Dermis blood vessel endothelial cell (primary cell): ENCODE results near the gene MIPEP. TPM values are rescaled to one million over a fixed set of nuclear protein-coding genes. Genes with fewer than 3 reads are reported as not detected.

Source experiments
- DNase-seq: peaks from one replicate; pipeline ENCODE4 v3.0.0; 2010
- total RNA-seq: library from RNA; depleted of rRNA; stranded (reverse); fragments of >200 nt; gene quantifications from 2 replicates; pipeline ENCODE4 v1.2.3, GENCODE V29; 2014

The MIPEP gene
- total RNA-seq, 1 donor from 2014 or later: 14.0 TPM

GRCh38 chr13:23703246-23703860 lies 185.8 kb downstream of the MIPEP start:
- DNase-seq: peak; percentile 47

- no peak for DNase-seq
These were observed 187.6 kb downstream of the MIPEP start for GRCh38 chr13:23701636-23702035.

DNA sequence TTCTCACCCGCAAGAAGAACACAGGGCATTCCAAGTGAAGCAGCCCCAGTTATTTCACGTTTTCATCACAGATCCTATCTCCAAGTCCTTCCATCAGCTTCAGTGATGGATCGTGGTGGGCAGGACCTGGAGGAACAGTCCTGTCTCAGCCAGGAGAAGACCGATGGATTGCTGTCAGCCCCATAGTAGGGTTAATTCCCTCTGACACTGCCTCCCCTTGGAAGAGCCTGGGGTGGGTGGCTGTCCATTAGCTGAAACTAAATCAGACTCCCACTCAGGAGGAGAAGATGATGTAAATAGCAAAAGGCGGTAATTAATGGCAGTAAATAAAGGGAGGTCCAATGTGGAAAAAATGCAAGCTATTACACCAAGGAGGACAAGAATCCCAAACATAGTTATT lies 188.0 kb downstream of the MIPEP start:
- DNase-seq: no peak

DNA sequence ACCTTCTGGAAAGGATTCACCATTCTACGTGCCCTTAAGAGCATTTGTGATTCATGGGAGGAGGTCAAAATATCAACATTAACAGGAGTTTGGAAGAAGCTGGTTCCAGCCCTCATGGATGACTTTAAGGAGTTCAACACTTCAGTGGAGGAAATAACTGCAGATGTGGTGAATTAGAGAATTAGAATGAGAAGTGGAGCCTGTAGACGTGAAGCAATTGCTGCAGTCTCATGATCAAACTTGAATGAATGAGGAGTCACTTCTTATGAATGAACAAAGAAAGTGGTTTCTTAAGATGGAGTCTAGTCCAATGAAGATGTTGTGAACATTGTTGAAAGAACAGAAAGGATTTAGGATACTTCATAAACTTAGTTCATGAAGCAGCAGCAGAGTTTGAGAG lies 189.9 kb downstream of the MIPEP start:
- no peak for DNase-seq

- DNase-seq: no peak
These were observed 191.4 kb downstream of the MIPEP start for GRCh38 chr13:23697772-23698313.

GRCh38 chr13:23696610-23697009 lies 192.6 kb downstream of the MIPEP start:
- no peak for DNase-seq

- no peak for DNase-seq
These were observed 193.3 kb downstream of the MIPEP start for GRCh38 chr13:23695711-23696464.

DNA sequence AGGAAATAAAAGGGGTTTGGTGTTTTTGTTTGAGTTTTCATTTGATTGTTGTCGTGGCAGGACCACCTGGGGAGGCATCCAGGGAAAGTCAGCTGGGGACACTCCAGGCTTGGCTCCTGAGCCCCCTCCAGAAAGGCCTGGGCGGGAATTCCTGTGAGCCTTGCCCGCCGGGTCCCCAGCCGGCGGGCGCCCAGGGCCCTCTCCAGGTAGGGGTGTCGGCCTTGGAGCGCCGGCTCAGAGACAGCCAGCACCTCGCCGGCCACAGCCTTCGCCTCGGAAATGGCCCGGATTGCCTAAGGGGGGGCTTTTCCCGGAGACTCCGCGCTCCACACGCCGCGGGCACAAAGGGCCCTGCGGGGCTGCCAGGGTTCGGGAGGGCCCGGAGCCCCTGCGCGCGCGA lies 194.0 kb downstream of the MIPEP start:
- no peak for DNase-seq

GRCh38 chr13:23692816-23693215 lies 196.4 kb downstream of the MIPEP start:
- DNase-seq: no peak

DNA sequence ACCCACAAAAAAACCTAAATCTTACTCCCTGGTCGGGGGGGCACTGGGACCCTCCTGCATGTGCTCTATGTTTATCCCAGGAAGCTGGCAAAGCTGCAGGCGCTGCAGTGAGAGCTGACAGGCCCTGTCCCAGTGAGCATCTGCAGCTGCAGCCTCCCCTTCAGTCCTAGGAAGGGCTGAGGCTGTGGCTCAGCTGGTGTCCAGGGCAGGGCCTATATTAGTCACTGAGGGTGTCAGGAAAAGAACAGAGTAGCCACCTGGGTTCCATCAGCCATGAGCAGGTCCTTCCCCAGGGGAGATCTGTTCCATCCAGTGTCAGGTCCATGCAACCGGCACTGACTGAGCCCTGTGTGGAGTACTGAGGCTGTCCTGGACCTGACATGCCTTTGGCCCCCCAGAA lies 198.5 kb downstream of the MIPEP start:
- no peak for DNase-seq

- no peak for DNase-seq
These were observed 200.9 kb downstream of the MIPEP start for GRCh38 chr13:23688336-23688735.

DNA sequence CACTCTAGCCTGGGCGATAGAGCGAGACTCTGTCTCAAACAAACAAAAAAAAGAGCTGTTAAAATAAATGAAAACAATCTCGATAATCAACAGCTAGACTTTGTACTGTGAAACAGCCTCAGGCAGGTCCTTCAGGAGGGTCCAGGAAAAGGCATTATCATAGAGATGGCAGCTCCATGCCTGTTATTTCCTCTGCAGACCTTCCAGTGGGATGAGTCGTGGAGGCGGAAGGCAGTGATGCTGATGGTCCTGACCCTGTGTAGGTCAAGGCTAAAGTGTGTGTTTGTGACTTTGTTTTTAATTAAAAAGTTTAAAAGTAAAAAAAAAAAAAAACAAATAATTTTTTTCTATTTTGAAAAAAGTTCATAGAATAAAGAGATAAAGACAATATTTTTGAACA lies 201.6 kb downstream of the MIPEP start:
- no peak for DNase-seq

DNA sequence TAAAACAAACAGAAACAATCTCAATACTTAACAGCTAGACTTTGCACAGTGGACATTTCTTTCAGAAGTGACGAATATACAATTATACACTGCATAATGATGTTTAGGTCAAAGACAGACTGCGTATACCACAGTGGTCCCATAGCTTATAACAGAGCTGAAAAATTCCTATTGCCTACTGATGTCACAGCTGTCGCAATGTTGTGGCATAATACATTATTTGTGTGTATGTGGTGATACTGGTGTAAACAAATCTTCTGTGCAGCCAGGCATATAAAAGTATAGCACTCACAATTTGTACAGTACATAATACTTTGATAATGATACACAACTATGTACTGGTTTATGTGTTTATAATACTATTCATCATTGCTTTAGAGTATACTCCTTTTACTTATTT lies 202.3 kb downstream of the MIPEP start:
- DNase-seq: no peak

GRCh38 chr13:23685416-23685815 lies 203.8 kb downstream of the MIPEP start:
- no peak for DNase-seq

- DNase-seq: no peak
These were observed 204.6 kb downstream of the MIPEP start for GRCh38 chr13:23684647-23685046.

DNA sequence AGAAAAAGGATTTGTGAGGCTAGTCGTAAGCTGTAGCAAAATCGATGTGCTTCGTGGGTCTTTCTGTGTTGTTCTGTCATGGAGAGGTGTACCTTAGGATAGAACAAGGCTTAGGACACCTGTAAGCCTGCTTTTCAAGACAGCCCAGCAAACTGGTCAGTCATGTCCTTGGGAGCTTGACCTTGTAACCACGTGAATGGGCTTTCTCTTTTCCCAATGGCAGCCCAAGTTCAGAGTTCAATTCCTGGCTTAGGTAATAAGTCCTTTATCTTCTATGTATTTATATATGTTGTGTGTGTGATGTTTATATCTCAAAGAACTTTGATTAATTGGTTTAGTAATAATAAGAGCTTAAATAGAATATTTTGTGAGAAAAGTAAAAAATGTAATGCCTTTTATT lies 206.1 kb downstream of the MIPEP start:
- DNase-seq: no peak

DNA sequence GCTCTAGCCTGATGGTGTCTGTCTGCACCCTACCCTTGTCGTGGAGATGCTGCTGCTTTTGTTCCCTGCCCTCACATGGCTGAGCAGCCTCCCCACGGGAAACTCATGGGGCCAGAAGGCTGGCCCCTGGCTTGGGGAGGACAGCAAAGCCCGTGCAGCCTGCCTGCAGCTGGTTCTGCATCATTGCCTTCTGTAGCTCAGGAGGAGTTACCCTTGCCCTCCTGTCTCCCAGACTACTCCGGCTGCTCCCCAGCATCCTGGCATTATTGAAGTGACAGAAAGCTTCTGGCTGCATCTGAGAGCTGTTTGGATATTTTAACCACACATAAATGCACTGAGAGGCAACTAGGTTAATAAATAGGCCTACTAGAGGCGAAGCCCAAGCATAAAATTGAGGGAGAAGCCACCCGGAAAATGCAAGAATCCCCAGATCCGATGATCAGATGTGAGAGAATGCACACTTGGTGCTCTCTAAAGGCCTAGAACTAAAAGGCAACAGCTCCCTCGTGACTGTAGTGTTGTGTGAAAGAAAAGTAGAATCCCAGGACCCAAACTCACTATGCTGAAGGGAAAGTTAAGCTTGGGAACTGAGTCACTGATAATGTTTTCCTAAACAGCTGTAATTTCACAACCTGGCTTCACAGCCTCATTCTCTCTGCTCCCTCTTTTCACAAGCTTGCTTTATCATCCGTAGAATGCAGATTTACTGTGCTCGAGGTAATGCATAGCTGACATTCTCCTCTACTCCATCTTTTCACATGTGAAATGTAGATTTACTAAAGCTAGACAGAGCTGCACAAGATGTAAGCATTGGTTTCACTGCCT lies 208.1 kb downstream of the MIPEP start:
- no peak for DNase-seq

Other genes starting within 250 kb of the MIPEP start
- not detected in 2 replicates for gene C1QTNF9B, start 8.1 kb upstream of the MIPEP start, total RNA-seq